ENCODE results near the gene KANSL1.

DNA sequence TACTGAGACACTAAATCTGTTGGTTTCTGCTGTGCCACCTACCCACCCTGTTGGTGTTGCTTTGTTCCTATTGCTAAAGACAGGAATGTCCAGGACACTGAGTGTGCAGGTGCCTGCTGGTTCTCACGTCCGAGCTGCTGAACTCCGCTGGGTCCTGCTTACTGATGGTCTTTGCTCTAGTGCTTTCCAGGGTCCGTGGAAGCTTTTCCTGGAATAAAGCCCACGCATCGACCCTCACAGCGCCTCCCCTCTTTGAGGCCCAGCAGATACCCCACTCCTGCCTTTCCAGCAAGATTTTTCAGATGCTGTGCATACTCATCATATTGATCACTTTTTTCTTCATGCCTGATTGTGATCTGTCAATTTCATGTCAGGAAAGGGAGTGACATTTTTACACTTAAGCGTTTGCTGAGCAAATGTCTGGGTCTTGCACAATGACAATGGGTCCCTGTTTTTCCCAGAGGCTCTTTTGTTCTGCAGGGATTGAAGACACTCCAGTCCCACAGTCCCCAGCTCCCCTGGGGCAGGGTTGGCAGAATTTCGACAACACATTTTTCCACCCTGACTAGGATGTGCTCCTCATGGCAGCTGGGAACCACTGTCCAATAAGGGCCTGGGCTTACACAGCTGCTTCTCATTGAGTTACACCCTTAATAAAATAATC lies 179.6 kb downstream of the KANSL1 start:
- TF ChIP-seq, protein P1, sequence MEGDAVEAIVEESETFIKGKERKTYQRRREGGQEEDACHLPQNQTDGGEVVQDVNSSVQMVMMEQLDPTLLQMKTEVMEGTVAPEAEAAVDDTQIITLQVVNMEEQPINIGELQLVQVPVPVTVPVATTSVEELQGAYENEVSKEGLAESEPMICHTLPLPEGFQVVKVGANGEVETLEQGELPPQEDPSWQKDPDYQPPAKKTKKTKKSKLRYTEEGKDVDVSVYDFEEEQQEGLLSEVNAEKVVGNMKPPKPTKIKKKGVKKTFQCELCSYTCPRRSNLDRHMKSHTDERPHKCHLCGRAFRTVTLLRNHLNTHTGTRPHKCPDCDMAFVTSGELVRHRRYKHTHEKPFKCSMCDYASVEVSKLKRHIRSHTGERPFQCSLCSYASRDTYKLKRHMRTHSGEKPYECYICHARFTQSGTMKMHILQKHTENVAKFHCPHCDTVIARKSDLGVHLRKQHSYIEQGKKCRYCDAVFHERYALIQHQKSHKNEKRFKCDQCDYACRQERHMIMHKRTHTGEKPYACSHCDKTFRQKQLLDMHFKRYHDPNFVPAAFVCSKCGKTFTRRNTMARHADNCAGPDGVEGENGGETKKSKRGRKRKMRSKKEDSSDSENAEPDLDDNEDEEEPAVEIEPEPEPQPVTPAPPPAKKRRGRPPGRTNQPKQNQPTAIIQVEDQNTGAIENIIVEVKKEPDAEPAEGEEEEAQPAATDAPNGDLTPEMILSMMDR (IDR thresholded peaks at IDR 0.05; ENCODE audit: low read depth, low read length) = no peak
- TF ChIP-seq POLR2A (IDR thresholded peaks at IDR 0.05; ENCODE audit: extremely low read depth, insufficient read length) = no peak
- TF ChIP-seq, protein P2, sequence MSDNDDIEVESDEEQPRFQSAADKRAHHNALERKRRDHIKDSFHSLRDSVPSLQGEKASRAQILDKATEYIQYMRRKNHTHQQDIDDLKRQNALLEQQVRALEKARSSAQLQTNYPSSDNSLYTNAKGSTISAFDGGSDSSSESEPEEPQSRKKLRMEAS (IDR thresholded peaks at IDR 0.05; ENCODE audit: low read depth, low read length) = no peak

Measured in NB4 (cell line).